ENCODE measurements around the gene HOXB3. TPM values are rescaled to one million over a fixed set of nuclear protein-coding genes. Genes with fewer than 3 reads are reported as not detected.
"Not testable (repeated sequence)": the region's sequence is repeated elsewhere in the genome, so short reads cannot be mapped to it uniquely, and the experiment has no call there.

The HOXB3 gene
- total RNA-seq, 3 donors from 2014 or later = 0.50 to 1.0 (median 0.81) TPM

- peaks cover 41% of the 10 kb centered on the region for H3K4me1 Mint-ChIP-seq (ENCODE audit: low read depth)
- H3K9me3 Mint-ChIP-seq = no peaks in the 10 kb centered on the region
- ATAC-seq (peak; percentile 33 to 38), DNase-seq (no peak)
- H3K27me3 Mint-ChIP-seq (ENCODE audit: low read depth) = peaks cover 14% of the 10 kb centered on the region
- H3K36me3 Mint-ChIP-seq (ENCODE audit: insufficient read depth) = no peaks in the 10 kb centered on the region
- peak overlapping the region; percentile 59 for H3K4me3 Mint-ChIP-seq
Observed at GRCh38 chr17:48513097-48513496, 76.9 kb downstream of the HOXB3 start.

- Mint-ChIP-seq H3K36me3 (ENCODE audit: insufficient read depth) (no peaks in the 10 kb centered on the region), H3K4me1 (ENCODE audit: low read depth) (peaks cover 45% of the 10 kb centered on the region), H3K4me3 (peak overlapping the region; percentile 21)
Observed at GRCh38 chr17:48510761-48511604, 79.1 kb downstream of the HOXB3 start.

GRCh38 chr17:48510381-48510760 is 79.7 kb downstream of the HOXB3 start:
- no peak for ATAC-seq
- no peaks in the 10 kb centered on the region for H3K9me3 Mint-ChIP-seq
- H3K4me1 Mint-ChIP-seq (ENCODE audit: low read depth) = peaks cover 51% of the 10 kb centered on the region
- no peak for DNase-seq
- H3K27me3 Mint-ChIP-seq (ENCODE audit: low read depth) = peaks cover 7% of the 10 kb centered on the region
- no peaks in the 10 kb centered on the region for H3K36me3 Mint-ChIP-seq (ENCODE audit: insufficient read depth)
- H3K4me3 Mint-ChIP-seq = no peak overlapping the region

More at GRCh38 chr17:48510761-48511604, 79.1 kb downstream of the HOXB3 start:
- ATAC-seq (peak; percentile 75 to 81), DNase-seq (no peak)
- no peaks in the 10 kb centered on the region for H3K9me3 Mint-ChIP-seq
- H3K27me3 Mint-ChIP-seq (ENCODE audit: low read depth) = peaks cover 10% of the 10 kb centered on the region

- not testable (repeated sequence) for H3K36me3 Mint-ChIP-seq (ENCODE audit: insufficient read depth); DNase-seq; H3K4me3 Mint-ChIP-seq; H3K9me3 Mint-ChIP-seq; H3K27me3 Mint-ChIP-seq (ENCODE audit: low read depth); ATAC-seq
- H3K4me1 Mint-ChIP-seq (ENCODE audit: low read depth) = peaks cover 54% of the 10 kb centered on the region
Observed at GRCh38 chr17:48509708-48510107, 80.3 kb downstream of the HOXB3 start.

GRCh38 chr17:48506246-48506645 is 83.8 kb downstream of the HOXB3 start:
- no peak for DNase-seq
- no peak for ATAC-seq
- Mint-ChIP-seq H3K9me3 (no peaks in the 10 kb centered on the region), H3K4me3 (no peak overlapping the region), H3K27me3 (ENCODE audit: low read depth) (peaks cover 7% of the 10 kb centered on the region), H3K4me1 (ENCODE audit: low read depth) (peaks cover 23% of the 10 kb centered on the region), H3K36me3 (ENCODE audit: insufficient read depth) (no peaks in the 10 kb centered on the region)

GRCh38 chr17:48505788-48506187 is 84.3 kb downstream of the HOXB3 start:
- ATAC-seq = peak; percentile 85 to 89
- Mint-ChIP-seq H3K36me3 (ENCODE audit: insufficient read depth) (no peaks in the 10 kb centered on the region), H3K27me3 (ENCODE audit: low read depth) (peaks cover 7% of the 10 kb centered on the region), H3K4me3 (no peak overlapping the region), H3K9me3 (no peaks in the 10 kb centered on the region), H3K4me1 (ENCODE audit: low read depth) (peaks cover 20% of the 10 kb centered on the region)
- peak; percentile 14 for DNase-seq

- H3K9me3 Mint-ChIP-seq = no peaks in the 10 kb centered on the region
- peaks cover 12% of the 10 kb centered on the region for H3K27me3 Mint-ChIP-seq (ENCODE audit: low read depth)
- H3K36me3 Mint-ChIP-seq (ENCODE audit: insufficient read depth) = no peaks in the 10 kb centered on the region
- peaks cover 14% of the 10 kb centered on the region for H3K4me1 Mint-ChIP-seq (ENCODE audit: low read depth)
- no peak overlapping the region for H3K4me3 Mint-ChIP-seq
- ATAC-seq (no peak), DNase-seq (no peak)
Observed at GRCh38 chr17:48504953-48505352, 85.1 kb downstream of the HOXB3 start.

- peaks cover 14% of the 10 kb centered on the region for H3K4me1 Mint-ChIP-seq (ENCODE audit: low read depth)
- H3K27me3 Mint-ChIP-seq (ENCODE audit: low read depth) = peaks cover 12% of the 10 kb centered on the region
- DNase-seq (no peak), ATAC-seq (no peak)
- H3K4me3 Mint-ChIP-seq = no peak overlapping the region
- H3K9me3 Mint-ChIP-seq = no peaks in the 10 kb centered on the region
- no peaks in the 10 kb centered on the region for H3K36me3 Mint-ChIP-seq (ENCODE audit: insufficient read depth)
Observed at GRCh38 chr17:48503747-48504146, 86.3 kb downstream of the HOXB3 start.

- no peak for ATAC-seq
- H3K9me3 Mint-ChIP-seq = no peaks in the 10 kb centered on the region
- H3K4me3 Mint-ChIP-seq = no peak overlapping the region
- peaks cover 14% of the 10 kb centered on the region for H3K4me1 Mint-ChIP-seq (ENCODE audit: low read depth)
- no peak for DNase-seq
- H3K36me3 Mint-ChIP-seq (ENCODE audit: insufficient read depth) = no peaks in the 10 kb centered on the region
- peaks cover 17% of the 10 kb centered on the region for H3K27me3 Mint-ChIP-seq (ENCODE audit: low read depth)
Observed at GRCh38 chr17:48502901-48503300, 87.1 kb downstream of the HOXB3 start.

GRCh38 chr17:48502312-48502711 is 87.7 kb downstream of the HOXB3 start:
- DNase-seq (no peak), ATAC-seq (no peak)
- H3K27me3 Mint-ChIP-seq (ENCODE audit: low read depth) = peaks cover 17% of the 10 kb centered on the region
- no peaks in the 10 kb centered on the region for H3K36me3 Mint-ChIP-seq (ENCODE audit: insufficient read depth)
- H3K4me1 Mint-ChIP-seq (ENCODE audit: low read depth) = peaks cover 14% of the 10 kb centered on the region
- H3K9me3 Mint-ChIP-seq = no peaks in the 10 kb centered on the region
- H3K4me3 Mint-ChIP-seq = no peak overlapping the region

GRCh38 chr17:48500435-48501426 is 89.3 kb downstream of the HOXB3 start:
- H3K4me1 Mint-ChIP-seq (ENCODE audit: low read depth) = peaks cover 7% of the 10 kb centered on the region
- ATAC-seq (no peak), DNase-seq (no peak)
- no peaks in the 10 kb centered on the region for H3K9me3 Mint-ChIP-seq
- H3K36me3 Mint-ChIP-seq (ENCODE audit: insufficient read depth) = no peaks in the 10 kb centered on the region
- no peak overlapping the region for H3K4me3 Mint-ChIP-seq
- peaks cover 20% of the 10 kb centered on the region for H3K27me3 Mint-ChIP-seq (ENCODE audit: low read depth)

- Mint-ChIP-seq H3K4me1 (ENCODE audit: low read depth) (no peaks in the 10 kb centered on the region), H3K9me3 (no peaks in the 10 kb centered on the region), H3K27me3 (ENCODE audit: low read depth) (peaks cover 22% of the 10 kb centered on the region), H3K36me3 (ENCODE audit: insufficient read depth) (no peaks in the 10 kb centered on the region), H3K4me3 (no peak overlapping the region)
- DNase-seq (no peak), ATAC-seq (no peak)
Observed at GRCh38 chr17:48499735-48500434, 90.2 kb downstream of the HOXB3 start.

GRCh38 chr17:48499248-48499647 is 90.8 kb downstream of the HOXB3 start:
- H3K9me3 Mint-ChIP-seq = no peaks in the 10 kb centered on the region
- H3K36me3 Mint-ChIP-seq (ENCODE audit: insufficient read depth) = no peaks in the 10 kb centered on the region
- ATAC-seq (no peak), DNase-seq (no peak)
- H3K27me3 Mint-ChIP-seq (ENCODE audit: low read depth) = peaks cover 26% of the 10 kb centered on the region
- no peak overlapping the region for H3K4me3 Mint-ChIP-seq
- no peaks in the 10 kb centered on the region for H3K4me1 Mint-ChIP-seq (ENCODE audit: low read depth)
